HepG2 (cell line): ENCODE results near the gene GIMAP8.

ENCODE experiments used
- DPF2 ChIP-seq: sonication (generic); formaldehyde crosslinking; IDR thresholded peaks from 2 replicates; pipeline ENCODE4 v1.4.0; 2020; ENCODE audit warnings: mild to moderate bottlenecking, low read depth, missing genetic modification reagents, borderline replicate concordance
- EP300 ChIP-seq, 3 experiments: sonication (generic) in 1 of 3; formaldehyde crosslinking in 1 of 3; IDR thresholded peaks; 2 replicates each; pipeline versions ENCODE4 v1.5.1 to v1.6.1; 2011 to 2020; ENCODE audit warnings: low read depth in 2 of 3, low read length in 2 of 3, borderline replicate concordance in 1 of 3, improper control_type of control experiment in 1 of 3, mild to moderate bottlenecking in 1 of 3, missing genetic modification reagents in 1 of 3, moderate library complexity in 1 of 3
- FOXA1 ChIP-seq, 2 experiments: fragments of 450-650 bp in 1 of 2; sonication (generic) in 1 of 2; formaldehyde crosslinking in 1 of 2; IDR thresholded peaks; 2 replicates each; pipeline versions ENCODE4 v1.4.0 to v1.6.1; 2016 to 2020; ENCODE audit warnings: missing genetic modification reagents in 1 of 2
- HDAC6 ChIP-seq: fragments of 200-600 bp; sonication (generic); IDR thresholded peaks from 2 replicates; pipeline ENCODE4 v1.7.0; 2017; ENCODE audit warnings: mild to moderate bottlenecking, antibody characterized with exemption, low read length, low read depth
- HOXD1 ChIP-seq: sonication (generic); formaldehyde crosslinking; IDR thresholded peaks from 2 replicates; pipeline ENCODE4 v1.5.0; 2020; ENCODE audit warnings: missing genetic modification reagents
- IKZF4 ChIP-seq: sonication (generic); formaldehyde crosslinking; IDR thresholded peaks from 2 replicates; pipeline ENCODE4 v1.5.1; 2020; ENCODE audit warnings: borderline replicate concordance, mild to moderate bottlenecking, low read depth, missing genetic modification reagents; ENCODE audit errors: not compliant biosample characterization
- POLR2A ChIP-seq, 2 experiments: IDR thresholded peaks; 2 replicates each; pipeline ENCODE4 v1.6.1; 2011; ENCODE audit warnings: low read depth in 2 of 2, low read length in 2 of 2, mild to moderate bottlenecking in 1 of 2, moderate library complexity in 1 of 2; ENCODE audit not compliant: insufficient read depth in 1 of 2
- RBM39 ChIP-seq: fragments of 200-400 bp; formaldehyde crosslinking; IDR thresholded peaks from one replicate; pipeline ENCODE4 v1.6.1; 2018; ENCODE audit warnings: antibody characterized with exemption, mild to moderate bottlenecking, low read depth, low read length; ENCODE audit not compliant: poor library complexity, severe bottlenecking
- SP1 ChIP-seq, 2 experiments: fragments of 450-650 bp in 1 of 2; sonication (generic) in 1 of 2; formaldehyde crosslinking in 1 of 2; IDR thresholded peaks; 2 replicates each; pipeline versions ENCODE4 v1.4.0 to v1.6.1; 2016 to 2020; ENCODE audit warnings: missing genetic modification reagents in 1 of 2
- ZBTB21 ChIP-seq: sonication (generic); formaldehyde crosslinking; IDR thresholded peaks from 2 replicates; pipeline ENCODE4 v1.4.0; 2020; ENCODE audit warnings: missing genetic modification reagents
- ZNF589 ChIP-seq: sonication (generic); formaldehyde crosslinking; conservative IDR thresholded peaks from 2 replicates; pipeline ENCODE4 v1.8.0; 2022; ENCODE audit warnings: mild to moderate bottlenecking, moderate library complexity, missing genetic modification reagents
- ZNF841 ChIP-seq: sonication (generic); formaldehyde crosslinking; IDR thresholded peaks from 2 replicates; pipeline ENCODE4 v1.8.1; 2023; ENCODE audit warnings: missing genetic modification reagents, borderline replicate concordance
- TF ChIP-seq, protein P1 (sequence below): sonication (generic); formaldehyde crosslinking; conservative IDR thresholded peaks from 2 replicates; pipeline ENCODE4 v1.4.0; 2020; ENCODE audit warnings: missing genetic modification reagents
- TF ChIP-seq, protein P2 (sequence below): sonication (generic); formaldehyde crosslinking; IDR thresholded peaks from 2 replicates; pipeline ENCODE4 v1.5.0; 2020; ENCODE audit warnings: mild to moderate bottlenecking, missing genetic modification reagents, moderate library complexity

DNA sequence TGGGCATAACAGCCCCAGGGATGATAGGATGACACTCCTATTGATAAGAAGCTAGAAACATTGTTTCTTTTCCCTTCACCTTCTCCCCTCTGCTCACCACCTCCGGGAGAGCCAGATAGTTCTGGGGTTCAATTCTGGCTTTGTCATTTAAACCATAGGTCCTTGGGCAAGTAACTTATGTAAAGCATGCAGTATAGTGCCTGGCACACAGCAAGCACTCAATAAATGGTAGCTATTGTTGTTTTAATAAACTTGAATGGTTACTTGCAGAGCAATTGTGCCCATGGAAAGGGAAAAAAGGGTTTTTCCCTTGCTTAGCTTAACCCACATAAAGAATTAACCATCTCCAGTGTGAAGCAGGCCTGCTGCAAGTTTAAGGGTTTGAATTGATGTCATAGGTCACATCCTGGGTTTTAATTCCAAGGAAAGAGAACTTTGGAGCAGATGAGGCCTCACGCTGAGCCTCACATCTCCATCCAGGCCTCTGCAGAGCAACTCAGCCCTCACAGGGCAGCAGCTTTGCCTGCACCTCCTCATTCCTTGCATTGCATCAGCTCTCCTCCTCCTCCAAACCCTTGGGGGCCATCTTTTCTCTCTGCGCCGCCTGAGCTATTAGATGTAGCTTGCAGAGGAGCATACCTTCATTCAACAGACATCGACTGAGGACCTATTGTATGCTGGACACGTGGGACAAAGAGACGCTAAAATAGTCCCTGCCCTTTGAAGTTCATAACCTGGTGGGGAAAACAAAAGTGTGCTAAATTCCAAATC lies 48.4 kb upstream of the GIMAP8 start:
- TF ChIP-seq HDAC6 (no peak), ZNF589 (CRISPR knock-in tag) (no peak), FOXA1 (IDR thresholded peaks at IDR 0.05) (no peak), FOXA1 (CRISPR knock-in tag; IDR thresholded peaks at IDR 0.05) (no peak), HOXD1 (CRISPR knock-in tag) (no peak), POLR2A (IDR thresholded peaks at IDR 0.05; ENCODE audit: insufficient read depth in 1 of 2, low read depth in 2 of 2, low read length in 2 of 2) (no peak), DPF2 (no peak), ZBTB21 (CRISPR knock-in tag) (no peak), IKZF4 (CRISPR knock-in tag) (no peak), ZNF841 (no peak), EP300 (IDR thresholded peaks at IDR 0.05; ENCODE audit: low read depth in 2 of 2, low read length in 2 of 2) (no peak), EP300 (CRISPR knock-in tag; IDR thresholded peaks at IDR 0.05; ENCODE audit: borderline replicate concordance) (no peak), RBM39 (no peak), SP1 (IDR thresholded peaks at IDR 0.05) (no peak), SP1 (CRISPR knock-in tag; IDR thresholded peaks at IDR 0.05) (no peak)
- TF ChIP-seq, protein P1, sequence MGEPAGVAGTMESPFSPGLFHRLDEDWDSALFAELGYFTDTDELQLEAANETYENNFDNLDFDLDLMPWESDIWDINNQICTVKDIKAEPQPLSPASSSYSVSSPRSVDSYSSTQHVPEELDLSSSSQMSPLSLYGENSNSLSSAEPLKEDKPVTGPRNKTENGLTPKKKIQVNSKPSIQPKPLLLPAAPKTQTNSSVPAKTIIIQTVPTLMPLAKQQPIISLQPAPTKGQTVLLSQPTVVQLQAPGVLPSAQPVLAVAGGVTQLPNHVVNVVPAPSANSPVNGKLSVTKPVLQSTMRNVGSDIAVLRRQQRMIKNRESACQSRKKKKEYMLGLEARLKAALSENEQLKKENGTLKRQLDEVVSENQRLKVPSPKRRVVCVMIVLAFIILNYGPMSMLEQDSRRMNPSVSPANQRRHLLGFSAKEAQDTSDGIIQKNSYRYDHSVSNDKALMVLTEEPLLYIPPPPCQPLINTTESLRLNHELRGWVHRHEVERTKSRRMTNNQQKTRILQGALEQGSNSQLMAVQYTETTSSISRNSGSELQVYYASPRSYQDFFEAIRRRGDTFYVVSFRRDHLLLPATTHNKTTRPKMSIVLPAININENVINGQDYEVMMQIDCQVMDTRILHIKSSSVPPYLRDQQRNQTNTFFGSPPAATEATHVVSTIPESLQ (CRISPR knock-in tag) = no peak
- TF ChIP-seq, protein P2, sequence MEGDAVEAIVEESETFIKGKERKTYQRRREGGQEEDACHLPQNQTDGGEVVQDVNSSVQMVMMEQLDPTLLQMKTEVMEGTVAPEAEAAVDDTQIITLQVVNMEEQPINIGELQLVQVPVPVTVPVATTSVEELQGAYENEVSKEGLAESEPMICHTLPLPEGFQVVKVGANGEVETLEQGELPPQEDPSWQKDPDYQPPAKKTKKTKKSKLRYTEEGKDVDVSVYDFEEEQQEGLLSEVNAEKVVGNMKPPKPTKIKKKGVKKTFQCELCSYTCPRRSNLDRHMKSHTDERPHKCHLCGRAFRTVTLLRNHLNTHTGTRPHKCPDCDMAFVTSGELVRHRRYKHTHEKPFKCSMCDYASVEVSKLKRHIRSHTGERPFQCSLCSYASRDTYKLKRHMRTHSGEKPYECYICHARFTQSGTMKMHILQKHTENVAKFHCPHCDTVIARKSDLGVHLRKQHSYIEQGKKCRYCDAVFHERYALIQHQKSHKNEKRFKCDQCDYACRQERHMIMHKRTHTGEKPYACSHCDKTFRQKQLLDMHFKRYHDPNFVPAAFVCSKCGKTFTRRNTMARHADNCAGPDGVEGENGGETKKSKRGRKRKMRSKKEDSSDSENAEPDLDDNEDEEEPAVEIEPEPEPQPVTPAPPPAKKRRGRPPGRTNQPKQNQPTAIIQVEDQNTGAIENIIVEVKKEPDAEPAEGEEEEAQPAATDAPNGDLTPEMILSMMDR (CRISPR knock-in tag) = no peak
